Measurements from ENCODE around the gene EXOC7.

EXOC7 gene

DNA sequence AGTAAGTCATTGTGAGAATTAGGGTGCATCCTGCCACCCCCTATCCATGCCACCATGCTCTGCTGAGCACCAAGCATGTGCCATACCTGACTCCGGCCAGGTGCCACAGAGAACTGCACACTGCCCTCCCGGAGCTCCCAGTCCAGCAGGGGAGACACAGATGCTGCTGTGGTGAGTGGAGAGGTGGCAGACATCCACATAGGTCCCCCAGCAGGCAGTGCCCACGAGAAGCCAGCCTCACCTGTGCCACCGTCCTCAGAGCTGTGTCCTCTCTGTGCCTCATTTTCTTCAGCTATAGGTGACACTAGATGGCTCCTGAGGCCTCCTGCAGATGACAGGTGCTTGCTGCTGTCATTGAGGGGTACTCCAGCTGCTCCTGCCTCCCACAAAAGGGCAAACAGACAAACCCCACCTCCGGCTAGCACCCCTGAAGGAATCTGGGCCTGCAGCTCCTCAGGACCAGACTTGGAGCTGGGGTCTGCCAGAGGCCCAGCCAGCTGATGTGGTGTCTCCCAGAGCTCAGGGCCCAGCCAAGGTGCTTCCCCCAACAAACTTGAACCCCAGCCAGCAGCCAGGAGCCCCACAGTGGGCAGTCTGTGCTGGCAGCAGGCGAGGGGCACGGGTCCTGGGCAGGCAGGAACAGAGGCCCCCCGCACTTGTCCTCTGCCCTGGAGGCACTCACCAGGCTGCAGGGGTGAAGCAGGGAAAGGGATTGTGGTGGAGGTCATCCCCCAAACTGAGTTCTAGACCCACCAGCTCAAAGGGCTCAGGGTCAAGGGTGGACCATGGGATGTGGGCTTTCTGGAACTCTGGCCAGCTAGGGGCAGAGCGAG is 20.4 kb upstream of the EXOC7 start:
- no peak overlapping the region for H3K4me3 ChIP-seq
- no peak overlapping the region for H3K27ac ChIP-seq

DNA sequence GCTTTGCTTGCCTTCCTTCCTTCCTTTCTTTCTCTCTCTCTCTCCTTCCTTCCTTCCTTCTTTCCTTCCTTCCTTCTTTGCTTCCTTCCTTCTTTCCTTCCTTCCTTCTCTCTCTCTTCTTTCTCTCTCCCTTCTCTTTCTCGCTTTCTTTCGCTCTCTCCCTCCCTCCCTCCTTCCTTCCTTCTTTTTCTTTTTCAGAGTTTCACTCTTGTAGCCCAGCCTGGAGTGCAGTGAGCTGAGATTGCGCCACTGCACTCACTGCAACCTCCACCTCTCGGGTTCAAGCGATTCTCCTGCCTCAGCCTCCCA is 19.6 kb upstream of the EXOC7 start:
- Histone ChIP-seq H3K27ac (no peak overlapping the region), H3K4me3 (no peak overlapping the region)

DNA sequence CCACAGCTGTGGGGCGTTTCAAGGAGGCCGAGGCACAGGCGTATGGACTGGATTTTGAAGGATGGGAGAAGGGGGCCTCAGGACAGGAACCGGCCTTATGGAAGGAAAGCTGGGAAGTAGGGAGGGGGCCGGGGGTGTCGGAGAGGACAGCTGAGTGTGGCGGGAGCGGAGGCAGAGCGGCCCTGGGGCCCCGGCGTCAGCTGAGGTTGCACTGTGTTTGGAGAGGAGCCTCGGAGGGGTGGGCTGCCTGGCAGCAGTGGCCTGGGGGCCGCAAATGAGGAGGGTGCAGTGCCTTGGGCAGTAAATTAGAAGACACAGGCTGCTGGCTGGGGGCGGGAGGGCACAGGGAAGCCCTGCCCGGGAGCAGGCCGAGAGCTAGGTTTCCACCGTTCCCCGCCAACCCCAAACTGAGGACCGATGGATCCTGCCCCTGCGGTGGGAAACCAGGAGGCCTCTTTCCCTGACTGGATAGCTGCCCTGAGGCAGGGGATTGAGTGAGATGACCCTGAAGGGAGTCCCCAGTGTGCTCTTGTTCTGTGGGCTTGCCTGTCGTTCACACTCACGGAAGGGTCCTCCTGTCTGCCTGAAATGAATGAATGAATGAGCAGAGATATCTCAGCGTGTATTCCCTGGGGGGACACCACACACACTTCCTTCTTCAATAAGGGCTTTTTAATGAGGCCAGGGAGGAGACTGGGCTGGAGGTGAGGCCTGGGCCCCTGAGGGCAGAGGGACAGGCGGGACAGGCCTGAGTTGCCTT is 19.0 kb upstream of the EXOC7 start:
- Histone ChIP-seq H3K27ac (no peak overlapping the region), H3K4me3 (peak overlapping the region in 1 of 7 experiments; percentile 22)

DNA sequence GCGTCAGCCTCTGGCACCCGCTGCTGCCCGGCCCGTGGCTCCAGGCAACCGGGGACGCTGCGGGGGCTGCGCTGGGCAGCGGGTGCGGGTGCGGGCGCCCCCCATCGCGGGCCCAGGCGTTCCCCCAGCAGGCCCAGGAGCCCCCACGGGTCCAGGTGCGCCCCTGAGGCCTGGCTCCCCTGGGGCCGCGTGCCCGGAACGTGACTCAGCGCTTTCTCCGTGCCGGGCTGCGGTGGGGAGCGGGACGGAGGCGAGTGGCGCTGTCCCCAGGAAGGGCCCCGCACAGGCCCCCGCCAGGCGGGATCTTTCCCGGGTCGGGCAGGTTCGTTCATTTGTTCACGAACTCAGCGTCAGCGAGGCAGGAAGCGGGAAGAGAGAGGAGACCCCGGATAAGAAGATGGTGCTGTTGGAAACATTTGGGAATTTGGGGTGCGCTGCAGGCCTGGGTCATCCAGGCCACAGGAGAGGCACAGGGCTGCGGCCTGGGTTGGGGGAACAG is 18.4 kb upstream of the EXOC7 start:
- Histone ChIP-seq H3K27ac (peak overlapping the region in 12 of 21 experiments; percentile 15 to 73 (median 44)), H3K4me3 (peak overlapping the region; percentile 14 to 35 (median 21))

DNA sequence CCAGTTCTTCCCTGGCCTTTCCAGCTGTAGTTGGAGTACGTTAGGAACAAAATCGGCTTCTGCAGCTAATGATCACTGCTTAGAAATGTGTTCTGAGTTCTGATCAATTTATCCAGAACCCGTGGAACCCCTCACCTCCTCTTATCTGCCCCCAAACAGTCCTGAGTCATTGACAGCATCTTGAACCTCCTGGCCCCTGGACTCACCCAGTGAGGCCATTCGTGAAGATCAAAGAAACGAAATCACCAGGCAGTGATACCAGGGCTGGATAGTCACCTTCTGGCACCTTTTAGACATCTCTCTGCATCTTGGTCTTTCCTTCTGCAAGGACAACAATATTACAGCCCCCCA is 17.0 kb upstream of the EXOC7 start:
- H3K4me3 ChIP-seq: no peak overlapping the region

DNA sequence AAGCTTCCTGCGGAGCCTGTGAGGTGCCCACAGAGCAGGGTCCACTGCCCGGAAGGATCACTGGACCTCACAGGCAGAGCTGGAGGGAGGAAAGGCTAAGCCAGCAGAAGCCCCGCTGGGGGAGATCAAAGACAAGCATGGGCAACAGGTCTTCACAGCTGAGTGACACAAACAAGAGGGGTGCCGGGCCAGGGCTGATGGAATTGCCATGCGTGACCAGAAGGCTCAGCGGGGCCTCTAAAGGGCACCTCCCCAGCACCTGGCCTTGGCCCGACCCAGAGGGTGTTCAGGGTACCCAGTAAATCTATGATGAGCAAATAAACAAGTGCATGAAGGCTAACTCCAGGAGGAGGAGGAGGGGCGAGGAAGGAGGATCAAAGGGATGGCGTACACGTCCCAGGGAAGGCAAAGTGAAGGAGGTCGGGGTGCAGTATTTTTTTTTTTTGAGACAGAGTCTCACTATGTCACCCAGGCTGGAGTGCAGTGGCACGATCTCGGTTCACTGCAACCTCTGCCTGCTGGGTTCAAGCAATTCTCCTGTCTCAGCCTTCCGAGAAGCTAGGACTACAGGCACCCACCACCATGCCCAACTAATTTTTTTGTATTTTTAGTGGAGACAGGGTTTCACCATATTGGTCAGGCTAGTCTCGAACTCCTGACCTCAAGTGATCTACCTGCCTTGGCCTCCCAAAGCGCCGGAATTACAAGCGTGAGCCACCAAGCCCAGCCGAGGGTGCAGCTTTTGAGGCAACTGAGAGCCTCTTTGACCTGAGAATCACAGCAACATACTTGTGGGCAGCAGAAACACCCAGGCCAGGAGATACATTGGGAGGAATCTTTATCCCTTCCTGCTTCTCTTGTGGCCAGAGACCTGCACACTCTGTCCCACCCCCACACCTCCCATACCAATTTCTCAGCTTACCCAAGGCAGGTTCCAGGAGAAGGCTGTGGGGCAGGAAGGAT is 16.1 kb upstream of the EXOC7 start:
- H3K27ac ChIP-seq: no peak overlapping the region
- H3K4me3 ChIP-seq: no peak overlapping the region

More for the DNA sequence above, 17.0 kb upstream of the EXOC7 start:
- no peak overlapping the region for H3K27ac ChIP-seq

DNA sequence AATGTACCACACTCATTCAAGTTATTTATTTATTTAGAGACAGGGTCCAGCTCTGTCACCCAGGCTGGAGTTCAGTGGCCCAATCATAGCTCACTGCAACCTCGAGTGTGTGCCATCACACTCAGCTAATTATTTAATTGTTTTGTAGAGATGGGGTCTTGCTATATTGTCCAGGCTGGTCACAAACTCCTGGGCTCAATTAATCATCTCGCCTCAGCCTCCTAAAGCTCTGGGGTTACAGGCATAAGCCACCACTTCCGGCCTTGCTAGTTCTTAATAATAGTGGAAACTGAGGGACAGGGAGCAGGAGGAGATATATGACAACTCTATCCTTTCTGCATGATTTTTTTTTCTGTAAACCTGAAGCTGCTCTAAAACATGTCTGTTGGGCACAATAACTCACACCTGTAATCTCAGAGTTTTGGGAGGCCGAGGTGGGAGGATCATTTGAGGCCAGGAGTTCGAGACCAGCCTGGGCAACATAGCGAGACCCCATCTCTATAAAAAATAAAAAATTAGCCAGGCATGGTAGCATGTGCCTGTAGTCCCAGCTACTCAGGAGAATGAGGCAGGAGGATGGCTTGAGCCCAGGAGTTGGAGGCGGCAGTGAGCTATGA is 11.7 kb upstream of the EXOC7 start:
- H3K27ac ChIP-seq: no peak overlapping the region
- H3K4me3 ChIP-seq: no peak overlapping the region

DNA sequence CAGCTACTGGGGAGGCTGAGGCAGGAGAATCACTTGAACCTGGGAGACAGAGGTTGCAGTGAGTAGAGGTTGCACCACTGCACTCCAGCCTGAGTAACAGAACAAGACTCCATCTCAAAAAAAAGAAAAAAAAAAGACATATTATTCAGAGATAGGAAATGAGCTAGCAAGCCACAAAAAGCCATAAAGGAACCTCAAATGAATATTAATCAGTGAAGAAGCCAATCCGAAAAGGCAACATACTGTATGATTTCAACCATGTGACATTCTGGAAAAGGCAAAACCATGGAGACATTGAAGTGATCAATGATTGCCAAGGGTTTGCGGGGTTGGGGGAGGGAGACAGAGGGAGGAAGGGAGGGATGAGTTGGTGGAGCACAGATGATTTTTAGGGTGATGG is 8.4 kb upstream of the EXOC7 start:
- no peak overlapping the region for H3K4me3 ChIP-seq
- no peak overlapping the region for H3K27ac ChIP-seq

DNA sequence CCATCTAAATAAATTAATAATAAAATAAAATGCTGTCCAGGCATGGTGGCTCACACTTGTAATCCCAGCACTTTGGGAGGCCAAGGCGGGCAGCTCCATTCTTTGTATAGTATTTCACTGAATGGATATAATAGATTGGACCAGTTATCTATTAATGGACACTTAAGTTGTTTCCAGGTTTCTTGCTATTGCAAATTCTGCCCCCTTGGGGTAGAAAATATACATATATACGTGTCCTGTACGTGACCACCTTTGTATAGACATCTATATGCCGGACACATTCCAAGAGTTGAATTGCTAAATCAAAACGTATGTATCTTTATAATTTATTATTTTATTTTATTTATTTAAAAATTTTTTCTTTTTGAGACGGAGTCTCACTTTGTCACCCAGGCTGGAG is 3.9 kb upstream of the EXOC7 start:
- no peak overlapping the region for H3K4me3 ChIP-seq
- H3K27ac ChIP-seq: no peak overlapping the region

DNA sequence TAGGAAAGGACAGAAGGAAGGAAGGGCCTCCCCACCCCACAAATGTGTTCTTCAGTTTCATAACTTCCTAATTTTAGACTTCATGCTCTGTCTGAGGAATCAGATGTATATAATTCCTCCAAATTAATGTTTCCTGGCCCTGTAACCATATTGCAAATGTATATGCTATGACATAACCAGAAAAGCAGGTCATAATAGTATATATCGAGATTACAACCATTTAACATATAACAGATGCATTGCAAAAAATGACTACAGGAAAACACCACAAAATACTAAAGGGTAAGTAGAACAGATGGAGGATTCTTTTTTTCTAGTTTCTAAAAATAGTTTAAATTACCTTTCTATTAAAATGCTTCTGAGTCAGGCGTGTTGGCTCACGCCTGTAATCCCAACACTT is 3.1 kb upstream of the EXOC7 start:
- Histone ChIP-seq H3K27ac (no peak overlapping the region), H3K4me3 (no peak overlapping the region)

DNA sequence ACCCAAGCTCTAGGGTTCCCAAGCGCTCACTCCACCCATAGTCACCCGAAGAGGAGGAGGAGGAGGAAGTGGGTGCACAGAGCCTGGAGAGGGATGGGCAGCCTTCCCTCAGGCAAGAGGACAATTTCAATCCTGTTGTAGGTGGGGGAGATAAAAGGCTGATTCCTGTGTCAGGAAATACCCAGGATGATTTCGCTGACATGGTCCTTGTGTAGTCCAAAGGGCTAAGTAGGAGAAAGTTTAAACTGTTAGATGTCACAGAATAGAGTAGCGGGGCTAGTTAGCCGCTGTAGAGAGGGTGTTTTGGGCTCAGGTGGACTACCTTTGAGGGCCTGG is 1.3 kb upstream of the EXOC7 start:
- no peak overlapping the region for H3K4me3 ChIP-seq
- no peak overlapping the region for H3K27ac ChIP-seq

DNA sequence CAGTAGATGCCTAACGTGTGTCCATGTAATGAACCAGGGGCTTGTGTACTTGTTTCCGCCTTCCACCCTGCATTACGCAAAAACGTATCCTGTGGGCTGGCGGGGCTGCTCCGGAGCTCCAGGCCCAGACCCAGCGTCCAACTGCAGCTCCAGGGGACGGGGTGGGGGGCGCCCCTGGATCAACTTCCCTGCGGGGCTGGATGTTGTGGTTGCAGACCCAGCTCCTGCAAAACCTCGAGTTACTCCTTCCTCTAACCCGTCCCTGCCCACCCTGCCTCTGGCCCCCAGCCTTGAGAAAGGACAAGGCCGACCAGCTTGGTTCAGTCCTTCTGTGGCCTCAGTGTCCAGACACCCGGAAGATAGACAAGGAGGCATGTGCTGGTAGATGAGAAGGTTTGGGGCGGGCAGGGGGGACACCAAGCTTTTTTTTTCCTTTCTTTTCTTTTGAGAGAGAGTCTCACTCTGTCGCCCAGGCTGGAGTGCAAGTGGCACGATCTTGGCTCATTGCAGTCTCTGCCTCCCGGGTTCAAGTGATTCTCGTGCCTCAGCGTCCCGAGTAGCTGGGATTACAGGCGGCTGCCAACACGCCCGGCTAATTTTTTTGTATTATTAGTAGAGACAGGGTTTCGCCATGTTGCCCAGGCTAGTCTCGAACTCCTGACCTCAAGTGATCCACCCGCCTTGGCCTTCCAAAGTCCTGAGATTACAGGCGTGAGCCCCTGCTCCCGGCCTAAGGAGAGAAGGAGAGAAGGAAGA is 731 bp upstream of the EXOC7 start:
- H3K27ac ChIP-seq: peak overlapping the region in 20 of 21 experiments; percentile 63 to 95 (median 88)
- peak overlapping the region; percentile 61 to 87 (median 74) for H3K4me3 ChIP-seq

DNA sequence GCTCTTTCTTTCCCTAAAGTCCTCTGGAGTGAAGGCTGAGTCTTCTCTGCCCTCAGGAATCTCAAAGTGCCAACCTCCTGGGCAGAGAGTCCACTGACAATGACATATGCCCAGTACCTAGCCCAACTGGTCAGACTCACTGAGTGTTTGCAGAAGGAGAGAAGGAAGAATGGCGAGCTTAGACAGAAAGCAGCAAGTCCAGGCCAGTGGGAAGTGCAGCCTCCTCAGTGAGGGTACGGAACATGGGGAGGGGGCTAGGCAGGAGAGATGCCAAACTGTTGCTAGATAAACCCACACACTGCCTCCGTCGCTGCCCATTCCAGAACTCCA is 678 bp downstream of the EXOC7 start:
- peak overlapping the region; percentile 61 to 87 (median 74) for H3K4me3 ChIP-seq
- H3K27ac ChIP-seq: peak overlapping the region; percentile 50 to 95 (median 87)

DNA sequence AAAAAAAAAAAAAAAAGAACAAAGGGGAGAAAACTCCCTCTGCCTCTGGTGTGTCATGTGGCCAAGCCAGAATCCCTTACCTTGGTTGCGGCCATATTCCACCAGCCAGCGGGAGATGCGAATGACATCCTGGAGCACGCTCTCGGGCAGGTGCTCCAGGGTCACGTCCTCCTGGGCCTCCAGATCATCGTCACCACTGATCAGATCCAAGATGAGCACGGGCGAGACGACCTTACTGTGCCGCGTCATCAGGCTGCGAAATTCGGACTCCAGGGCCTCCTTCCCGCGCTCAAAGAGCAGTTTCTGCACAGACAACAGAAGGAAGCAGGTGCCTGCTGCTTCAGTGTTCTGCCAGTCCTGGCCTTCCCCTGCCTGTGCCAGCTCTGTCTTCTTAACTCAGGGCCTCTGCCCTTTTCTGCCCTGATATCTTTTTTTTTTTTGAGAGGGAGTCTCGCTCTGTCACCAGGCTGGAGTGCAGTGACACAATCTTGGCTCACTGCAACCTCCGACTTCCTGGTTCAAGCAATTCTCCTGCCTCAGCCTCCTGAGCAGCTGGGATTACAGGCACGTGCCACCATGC is 5.8 kb downstream of the EXOC7 start:
- no peak overlapping the region for H3K4me3 ChIP-seq
- H3K27ac ChIP-seq: no peak overlapping the region

DNA sequence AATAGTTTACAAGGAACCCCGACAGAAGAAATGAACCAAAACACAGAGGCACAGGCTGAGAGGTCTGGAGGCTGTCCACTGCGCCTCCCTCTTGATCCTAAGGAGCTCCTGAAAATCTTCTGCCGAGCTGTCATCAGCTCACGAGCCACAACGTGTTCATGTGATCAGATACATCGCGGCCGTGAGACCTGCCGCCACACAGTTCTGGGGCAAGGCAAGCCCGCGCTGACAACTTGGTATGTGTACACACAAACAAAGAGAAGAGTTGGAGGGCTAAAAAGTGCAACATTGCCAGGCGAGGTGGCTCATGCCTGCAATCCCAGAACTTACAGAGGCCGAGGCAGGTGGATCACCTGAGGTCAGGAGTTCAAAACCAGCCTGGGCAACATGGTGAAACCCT is 7.6 kb downstream of the EXOC7 start:
- no peak overlapping the region for H3K4me3 ChIP-seq
- H3K27ac ChIP-seq: no peak overlapping the region

DNA sequence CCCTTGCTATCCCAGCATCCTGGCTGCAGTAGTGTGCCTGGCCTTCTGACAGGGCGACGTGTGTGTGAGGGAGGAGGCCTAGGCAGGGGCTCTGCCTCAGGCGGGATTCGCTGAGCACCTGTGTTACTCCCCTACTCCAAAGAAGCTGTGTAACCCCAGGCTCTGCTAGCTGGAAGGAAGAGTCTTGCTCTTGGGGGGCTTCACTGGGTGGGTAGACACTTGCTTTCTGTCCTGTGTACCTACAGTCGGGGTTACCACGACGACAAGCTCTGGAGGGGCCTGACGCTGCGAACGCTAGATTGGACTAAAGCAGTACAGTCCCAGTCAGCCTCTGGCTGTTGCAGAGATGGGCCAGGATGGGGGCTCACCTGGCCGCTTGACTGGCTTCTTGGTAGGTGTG is 9.5 kb downstream of the EXOC7 start:
- no peak overlapping the region for H3K4me3 ChIP-seq
- no peak overlapping the region for H3K27ac ChIP-seq

DNA sequence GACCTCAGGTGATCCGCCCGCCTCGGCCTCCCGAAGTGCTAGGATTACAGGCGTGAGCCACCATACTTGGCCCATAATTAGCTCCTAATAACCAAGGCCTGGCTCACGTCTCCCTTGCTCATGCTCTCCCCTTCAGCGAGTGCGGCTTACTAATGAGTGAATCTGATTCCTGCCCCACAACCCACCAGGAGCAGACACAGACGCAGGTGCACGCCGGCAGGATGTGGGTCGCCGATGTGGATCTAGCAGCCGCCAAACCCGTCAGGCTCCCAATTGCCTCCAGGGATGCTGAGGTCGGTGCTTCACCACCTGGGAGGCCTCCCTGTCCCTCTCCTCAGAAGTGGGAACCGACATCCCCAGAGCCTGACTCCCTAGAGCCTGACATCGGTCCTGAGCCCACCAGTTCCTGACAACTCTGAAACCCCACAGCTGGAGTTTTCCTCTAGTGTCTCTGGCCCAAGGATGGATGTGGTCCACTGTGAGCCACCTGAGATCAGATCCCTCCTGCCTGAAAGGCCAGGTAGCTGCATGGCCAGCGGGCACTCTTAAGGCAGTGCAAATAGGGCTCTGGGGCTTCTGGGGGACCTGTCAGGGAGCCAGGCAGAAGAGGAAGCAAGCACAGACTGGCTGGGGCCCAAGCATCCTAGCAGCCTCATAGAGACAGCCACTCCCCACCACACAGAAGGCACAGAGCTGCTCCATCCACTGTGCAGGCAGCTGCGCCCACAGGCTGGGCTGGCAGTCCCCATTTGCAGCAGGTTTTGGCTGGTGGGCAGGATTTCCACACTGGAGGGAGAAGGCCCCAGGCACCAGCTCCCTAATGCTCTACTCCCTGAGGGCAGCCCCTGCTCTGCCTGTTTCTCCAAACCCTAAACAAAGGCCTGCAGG is 10.8 kb downstream of the EXOC7 start:
- Histone ChIP-seq H3K4me3 (no peak overlapping the region), H3K27ac (no peak overlapping the region)
